B cell (primary cell): ENCODE data around the gene KPNB1. TPM values are rescaled to one million over a fixed set of nuclear protein-coding genes. Genes with fewer than 3 reads are reported as not detected.

Source experiments
- ATAC-seq: fragments of 200-7000 bp; cut with Tn5 transposase; one replicate; pipeline ENCODE4 v1.10.0; 2021; ENCODE audit warnings: low read depth, mild to moderate bottlenecking, moderate number of reproducible peaks, moderate library complexity
- CTCF ChIA-PET: fragments of 350-600 bp; sonication (Branson Sonifier 250); formaldehyde crosslinking; loops from one replicate; lab custom pipeline; 2021; ENCODE audit warnings: antibody characterized with exemption, inconsistent platforms; lab: Charles Lee
- POLR2A ChIA-PET: fragments of 350-600 bp; sonication (Branson Sonifier 250); formaldehyde crosslinking; loops from one replicate; lab custom pipeline; 2021; ENCODE audit warnings: antibody characterized with exemption; lab: Charles Lee
- DNase-seq: peaks from one replicate; pipeline ENCODE4 v3.0.0; 2013
- H2AFZ ChIP-seq: 2 replicates; pipeline ENCODE4 v1.6.1; 2012; ENCODE audit warnings: mild to moderate bottlenecking, low read depth, low read length; ENCODE audit not compliant: insufficient read depth, poor library complexity, severe bottlenecking
- H3K27ac ChIP-seq, 2 donors: 1 replicate in 1 of 2; 2 replicates in 1 of 2; pipeline ENCODE4 v1.5.1; 2012 to 2013; ENCODE audit warnings: low read length in 2 of 2, mild to moderate bottlenecking in 2 of 2, moderate library complexity in 1 of 2
- H3K27me3 ChIP-seq, 4 experiments: fragments of 200-600 bp in 1 of 4; sonication (generic) in 1 of 4; replicated peaks in 1 of 4; 1 replicate in 2 of 4; 2 replicates in 2 of 4; pipeline versions ENCODE4 v1.6.1 to v1.7.0; 2013 to 2016; ENCODE audit warnings: low read length in 3 of 4, mild to moderate bottlenecking in 2 of 4, mixed read lengths in 1 of 4, moderate library complexity in 1 of 4; ENCODE audit not compliant: insufficient read depth in 4 of 4, control insufficient read depth in 3 of 4; ENCODE audit errors: control extremely low read depth in 1 of 4
- H3K36me3 ChIP-seq, 2 experiments: replicated peaks in 1 of 2; 1 replicate in 1 of 2; 2 replicates in 1 of 2; pipeline versions ENCODE4 v1.6.1 to v1.7.1; 2013; ENCODE audit warnings: low read length in 1 of 2; ENCODE audit not compliant: insufficient read depth in 2 of 2, control insufficient read depth in 1 of 2; ENCODE audit errors: control extremely low read depth in 1 of 2, extremely low read depth in 1 of 2
- H3K4me1 ChIP-seq, 2 donors: fragments of 200-600 bp in 1 of 2; sonication (generic) in 1 of 2; 1 replicate in 1 of 2; 2 replicates in 1 of 2; pipeline versions ENCODE4 v1.5.1 to v1.6.1; 2013 to 2017; ENCODE audit warnings: low read length in 2 of 2; ENCODE audit not compliant: control insufficient read depth in 2 of 2, insufficient read depth in 2 of 2
- H3K4me2 ChIP-seq: replicated peaks from 2 replicates; pipeline ENCODE3; 2012; ENCODE audit warnings: mild to moderate bottlenecking, low read depth, low read length; ENCODE audit not compliant: poor library complexity, severe bottlenecking
- H3K4me3 ChIP-seq, 5 experiments: fragments of 200-600 bp in 1 of 5; sonication (generic) in 1 of 5; 1 replicate in 3 of 5; 2 replicates in 2 of 5; pipeline versions ENCODE4 v1.5.1 to v1.7.0; 2011 to 2016; ENCODE audit warnings: low read length in 4 of 5, mild to moderate bottlenecking in 4 of 5, low read depth in 2 of 5, control low read depth in 1 of 5, moderate library complexity in 1 of 5; ENCODE audit not compliant: insufficient read depth in 1 of 5; ENCODE audit errors: control extremely low read depth in 1 of 5, extremely low read depth in 1 of 5
- H3K79me2 ChIP-seq: fragments of 200-600 bp; sonication (generic); one replicate; pipeline ENCODE4 v1.6.0; 2016; ENCODE audit warnings: low read length; ENCODE audit not compliant: control insufficient read depth, insufficient read depth
- H3K9ac ChIP-seq: fragments of 200-600 bp; sonication (generic); 2 replicates; pipeline ENCODE4 v1.6.1; 2017; ENCODE audit warnings: mild to moderate bottlenecking, low read length, moderate library complexity
- H3K9me3 ChIP-seq, 3 donors: one replicate each; pipeline versions ENCODE4 v1.6.1 to v1.7.1; 2013; ENCODE audit warnings: low read length in 2 of 3; ENCODE audit not compliant: control insufficient read depth in 2 of 3, insufficient read depth in 1 of 3; ENCODE audit errors: control extremely low read depth in 1 of 3
- H4K20me1 ChIP-seq: 2 replicates; pipeline ENCODE4 v1.6.0; 2012; ENCODE audit warnings: mild to moderate bottlenecking, low read length; ENCODE audit not compliant: insufficient read depth, control insufficient read depth, poor library complexity, severe bottlenecking
- H3K27ac Mint-ChIP-seq: one replicate; pipeline ENCODE4 v1.8.0; 2021; ENCODE audit warnings: mixed read lengths
- H3K27me3 Mint-ChIP-seq: one replicate; pipeline ENCODE4 v1.8.0; 2021; ENCODE audit warnings: mixed read lengths
- H3K4me1 Mint-ChIP-seq: one replicate; pipeline ENCODE4 v1.8.0; 2021; ENCODE audit warnings: mixed read lengths
- H3K4me3 Mint-ChIP-seq: one replicate; pipeline ENCODE4 v1.8.0; 2021; ENCODE audit warnings: mixed read lengths
- H3K9me3 Mint-ChIP-seq: one replicate; pipeline ENCODE4 v1.8.0; 2022; ENCODE audit warnings: mixed read lengths; ENCODE audit not compliant: insufficient read depth
- CTCF ChIP-seq: fragments of 200-600 bp; IDR thresholded peaks from one replicate; pipeline ENCODE4 v1.8.0; 2022; ENCODE audit warnings: antibody characterized with exemption, mild to moderate bottlenecking
- EZH2 ChIP-seq: IDR thresholded peaks from 2 replicates; pipeline ENCODE4 v1.6.1; 2012; ENCODE audit warnings: borderline replicate concordance, low read depth, mild to moderate bottlenecking, moderate library complexity, low read length; ENCODE audit not compliant: insufficient read depth, poor library complexity, severe bottlenecking
- WGBS: methylation state at CpG from one replicate; pipeline ENCODE4 v1.1.5; 2013; ENCODE audit warnings: missing lambda C conversion rate; ENCODE audit not compliant: insufficient coverage; 5-methylcytosine and 5-hydroxymethylcytosine counted together
- intact Hi-C: fragments of 100-400 bp; cut with micrococcal nuclease; formaldehyde crosslinking; loops from one replicate; pipeline ENCODE4 v1.10.0; 2022
- polyA plus RNA-seq: library from polyadenylated mRNA; depleted of rRNA; stranded (reverse); fragments of >200 nt; gene quantifications from 2 replicates; pipeline ENCODE4 v1.2.3, GENCODE V29; 2012
- total RNA-seq, 2 donors: library from RNA; stranded (reverse); fragments of 120-200 nt in 1 of 2; gene quantifications; 1 replicate in 1 of 2; 2 replicates in 1 of 2; pipeline versions ENCODE4 v1.2.3 to v1.2.4, GENCODE V29; 2013 to 2022

Gene KPNB1
- total and polyA plus RNA-seq, 2 donors (not counting 1 experiment from before 2014, with no cell fraction given) = 60.6 to 278 TPM

DNA sequence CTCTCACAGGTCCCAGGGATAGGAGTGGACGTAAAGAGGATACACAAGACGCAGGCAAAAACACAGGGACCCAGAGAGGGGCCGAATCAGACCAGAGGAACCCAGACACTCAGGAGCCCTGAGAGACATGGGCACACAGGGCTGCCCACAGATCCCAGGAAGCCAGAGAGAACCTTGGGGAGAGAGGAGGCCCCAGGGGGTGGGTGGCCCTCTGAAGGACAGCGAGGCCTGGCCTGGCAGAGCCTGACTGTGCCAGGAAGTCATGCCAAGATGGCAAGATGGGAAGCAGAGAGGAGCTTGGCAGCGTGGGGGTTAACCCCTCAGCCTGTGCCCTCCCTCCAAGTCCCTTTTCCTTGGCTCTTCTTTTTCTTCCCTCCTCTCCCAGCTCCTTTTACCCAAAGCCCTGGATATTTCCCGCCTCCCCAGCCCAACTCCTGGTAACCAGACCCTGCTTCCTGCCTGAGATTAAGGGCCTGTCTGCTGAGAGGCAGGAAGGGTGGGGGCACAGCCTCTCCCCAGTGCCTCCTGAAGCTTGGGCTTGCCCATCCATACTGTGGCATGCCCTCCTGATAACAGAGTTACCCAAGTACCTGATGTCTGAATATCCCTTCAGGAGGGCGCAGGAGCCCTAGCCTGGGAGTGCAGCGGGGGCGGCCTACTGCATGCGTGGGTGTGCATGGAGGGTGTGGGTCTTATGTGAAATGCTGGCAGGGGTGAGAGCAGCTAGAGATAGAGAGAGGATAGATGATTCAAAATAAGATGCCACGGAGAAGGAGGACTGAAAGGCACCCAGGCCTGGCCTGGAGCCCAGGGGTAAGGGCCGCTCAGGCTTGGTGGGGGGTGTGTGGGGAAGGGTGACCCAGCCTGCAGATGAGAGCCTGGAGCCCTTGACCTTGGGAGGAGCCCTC is 77.3 kb downstream of the KPNB1 start:
- Mint-ChIP-seq H3K4me1 (peaks cover 8% of the 10 kb centered on the region), H3K9me3 (no peaks in the 10 kb centered on the region), H3K27me3 (peaks cover 25% of the 10 kb centered on the region), H3K27ac (no peak overlapping the region), H3K4me3 (no peak overlapping the region)
- no peak for ATAC-seq
- Histone ChIP-seq H3K36me3 (no peaks in the 10 kb centered on the region), H4K20me1 (no peaks in the 10 kb centered on the region), H2AFZ (no peak overlapping the region), H3K27ac (no peak overlapping the region), H3K4me3 (no peak overlapping the region), H3K9ac (no peak overlapping the region), H3K4me2 (no peak overlapping the region), H3K27me3 (peaks cover 0 to 27% (median 5%) of the 10 kb centered on the region in 4 experiments), H3K9me3 (no peaks in the 10 kb centered on the region), H3K4me1 (peaks cover 0 to 11% of the 10 kb centered on the region in 2 donors), H3K79me2 (no peaks in the 10 kb centered on the region)
- CTCF ChIA-PET = interaction anchor here (1.3 kb wide), 1 partner anchor 34 kb away, joined by 3 read pairs; no protein-coding TSS in a partner anchor
- WGBS = 96% methylated on average over 10 of the region's 12 CpGs
- TF ChIP-seq CTCF (no peak), EZH2 (no peak)
- DNase-seq = no peak
- POLR2A ChIA-PET = no interaction called here
- intact Hi-C loops = no loop called here

GRCh38 chr17:47727704-47728036 is 78.0 kb downstream of the KPNB1 start:
- Mint-ChIP-seq H3K4me1 (peaks cover 14% of the 10 kb centered on the region), H3K27ac (peak overlapping the region; percentile 41), H3K27me3 (peaks cover 25% of the 10 kb centered on the region), H3K4me3 (no peak overlapping the region), H3K9me3 (no peaks in the 10 kb centered on the region)
- H3K4me3 ChIP-seq = no peak overlapping the region
- H2AFZ ChIP-seq = no peak overlapping the region
- peaks cover 0 to 22% (median 2%) of the 10 kb centered on the region in 4 experiments for H3K27me3 ChIP-seq
- ChIA-PET POLR2A (no interaction called here), CTCF (interaction anchor here (1.3 kb wide), 1 partner anchor 35 kb away, joined by 3 read pairs; no protein-coding TSS in a partner anchor)
- intact Hi-C loops = no loop called here
- no peaks in the 10 kb centered on the region for H4K20me1 ChIP-seq
- H3K9ac ChIP-seq = no peak overlapping the region
- H3K36me3 ChIP-seq = no peaks in the 10 kb centered on the region
- H3K4me1 ChIP-seq = peaks cover 6 to 16% of the 10 kb centered on the region in 2 donors
- ATAC-seq (no peak), DNase-seq (no peak)
- no peaks in the 10 kb centered on the region for H3K79me2 ChIP-seq
- TF ChIP-seq EZH2 (no peak), CTCF (no peak)
- no peaks in the 10 kb centered on the region for H3K9me3 ChIP-seq
- 92% methylated on average over 6 of the region's 9 CpGs for WGBS
- no peak overlapping the region for H3K27ac ChIP-seq
- H3K4me2 ChIP-seq = no peak overlapping the region
